HEK293 (cell line): ENCODE measurements around the gene MYMK.

Experiments
- CTCF ChIA-PET: fragments of 350-600 bp; formaldehyde crosslinking; extraction: SDS; loops from one replicate; lab custom pipeline; 2021; ENCODE audit warnings: antibody characterized with exemption; lab: Yijun Ruan, JAX
- POLR2A ChIA-PET: fragments of 300-600 bp; formaldehyde crosslinking; extraction: SDS; loops from one replicate; lab custom pipeline; 2020; ENCODE audit warnings: antibody characterized with exemption, inconsistent platforms; lab: Yijun Ruan, JAX
- H3K27ac ChIP-seq: fragments of 200-500 bp; sonication (Bioruptor generic); 2 replicates; pipeline ENCODE4 v1.5.1; 2014; ENCODE audit warnings: low read depth, low read length, control low read depth, inconsistent platforms; ENCODE audit errors: extremely low read depth
- H3K36me3 ChIP-seq, 2 experiments: fragments of 200-500 bp in 1 of 2; sonication (Bioruptor generic) in 1 of 2; 1 replicate in 1 of 2; 2 replicates in 1 of 2; pipeline ENCODE4 v1.5.1; 2014 to 2017; ENCODE audit warnings: inconsistent platforms in 2 of 2, low read length in 2 of 2; ENCODE audit not compliant: control insufficient read depth in 2 of 2, insufficient read depth in 1 of 2
- H3K4me1 ChIP-seq: fragments of 200-500 bp; sonication (Bioruptor generic); 2 replicates; pipeline ENCODE4 v1.5.1; 2014; ENCODE audit warnings: mild to moderate bottlenecking, low read length, inconsistent platforms; ENCODE audit not compliant: control insufficient read depth, insufficient read depth
- H3K4me3 ChIP-seq: 2 replicates; pipeline ENCODE4 v1.5.1; 2011; ENCODE audit warnings: low read depth, mild to moderate bottlenecking, control low read depth, low read length, moderate library complexity
- H3K9me3 ChIP-seq: fragments of 200-500 bp; sonication (Bioruptor generic); 2 replicates; pipeline ENCODE4 v1.5.1; 2014; ENCODE audit warnings: low read depth, low read length, inconsistent platforms; ENCODE audit not compliant: control insufficient read depth, insufficient read depth
- GLIS2 ChIP-seq: fragments of 450-650 bp; formaldehyde crosslinking; IDR thresholded peaks from 2 replicates; pipeline ENCODE4 v1.5.1; 2016; ENCODE audit warnings: missing biosample characterization, missing genetic modification characterization
- HOXD13 ChIP-seq: sonication (generic); formaldehyde crosslinking; IDR thresholded peaks from 2 replicates; pipeline ENCODE4 v1.8.0; 2022; ENCODE audit warnings: missing genetic modification reagents, borderline replicate concordance
- OVOL3 ChIP-seq: fragments of 450-650 bp; formaldehyde crosslinking; IDR thresholded peaks from 2 replicates; pipeline ENCODE4 v1.5.1; 2016; ENCODE audit warnings: missing biosample characterization, missing genetic modification characterization
- PRDM2 ChIP-seq: fragments of 450-650 bp; formaldehyde crosslinking; IDR thresholded peaks from 2 replicates; pipeline ENCODE4 v1.5.1; 2016; ENCODE audit warnings: missing biosample characterization, missing genetic modification characterization, borderline replicate concordance
- PRDM4 ChIP-seq: fragments of 450-650 bp; formaldehyde crosslinking; IDR thresholded peaks from 2 replicates; pipeline ENCODE4 v1.5.1; 2017; ENCODE audit warnings: missing biosample characterization, missing genetic modification characterization
- SP7 ChIP-seq: fragments of 450-650 bp; formaldehyde crosslinking; IDR thresholded peaks from 2 replicates; pipeline ENCODE4 v1.5.1; 2016; ENCODE audit warnings: missing biosample characterization, missing genetic modification characterization
- TRIM28 ChIP-seq: IDR thresholded peaks from 2 replicates; pipeline ENCODE4 v1.6.1; 2011; ENCODE audit warnings: low read length, control low read depth, borderline replicate concordance
- ZNF280C ChIP-seq: fragments of 450-650 bp; formaldehyde crosslinking; IDR thresholded peaks from 2 replicates; pipeline ENCODE4 v1.5.1; 2016; ENCODE audit warnings: missing biosample characterization, missing genetic modification characterization
- ZNF610 ChIP-seq: fragments of 450-650 bp; formaldehyde crosslinking; IDR thresholded peaks from 2 replicates; pipeline ENCODE4 v1.5.1; 2016; ENCODE audit warnings: missing biosample characterization, missing genetic modification characterization, borderline replicate concordance
- ZSCAN30 ChIP-seq: fragments of 450-650 bp; IDR thresholded peaks from 2 replicates; pipeline ENCODE4 v1.5.1; 2018; ENCODE audit warnings: missing biosample characterization, mild to moderate bottlenecking, missing genetic modification characterization, moderate library complexity
- TF ChIP-seq, protein P1 (sequence below): fragments of 450-650 bp; formaldehyde crosslinking; IDR thresholded peaks from 2 replicates; pipeline ENCODE4 v1.5.1; 2016; ENCODE audit warnings: missing biosample characterization, missing genetic modification characterization
- TF ChIP-seq, protein P2 (sequence below): fragments of 450-650 bp; formaldehyde crosslinking; optimal IDR thresholded peaks from 2 replicates; pipeline ENCODE3; 2016; ENCODE audit warnings: missing biosample characterization, mild to moderate bottlenecking, missing genetic modification characterization

The MYMK gene

GRCh38 chr9:133554729-133555128 is 30.0 kb upstream of the MYMK start (continued):
- TF ChIP-seq OVOL3 (tag by site-specific recombination), result no peak
- no peak for TF ChIP-seq GLIS2 (tag by site-specific recombination)
- TF ChIP-seq ZNF610 (tag by site-specific recombination), result no peak

- H3K4me3 ChIP-seq, result no peak overlapping the region
- H3K4me1 ChIP-seq, result peaks cover 4% of the 10 kb centered on the region
- H3K9me3 ChIP-seq, result no peaks in the 10 kb centered on the region
- CTCF ChIA-PET, result interaction anchor here (0.7 kb wide), 1 partner anchor 107 kb away, joined by 3 read pairs; no protein-coding TSS in a partner anchor
- no peak overlapping the region for H3K27ac ChIP-seq
- POLR2A ChIA-PET, result no interaction called here
- no peaks in the 10 kb centered on the region for H3K36me3 ChIP-seq
- TF ChIP-seq, protein P1, sequence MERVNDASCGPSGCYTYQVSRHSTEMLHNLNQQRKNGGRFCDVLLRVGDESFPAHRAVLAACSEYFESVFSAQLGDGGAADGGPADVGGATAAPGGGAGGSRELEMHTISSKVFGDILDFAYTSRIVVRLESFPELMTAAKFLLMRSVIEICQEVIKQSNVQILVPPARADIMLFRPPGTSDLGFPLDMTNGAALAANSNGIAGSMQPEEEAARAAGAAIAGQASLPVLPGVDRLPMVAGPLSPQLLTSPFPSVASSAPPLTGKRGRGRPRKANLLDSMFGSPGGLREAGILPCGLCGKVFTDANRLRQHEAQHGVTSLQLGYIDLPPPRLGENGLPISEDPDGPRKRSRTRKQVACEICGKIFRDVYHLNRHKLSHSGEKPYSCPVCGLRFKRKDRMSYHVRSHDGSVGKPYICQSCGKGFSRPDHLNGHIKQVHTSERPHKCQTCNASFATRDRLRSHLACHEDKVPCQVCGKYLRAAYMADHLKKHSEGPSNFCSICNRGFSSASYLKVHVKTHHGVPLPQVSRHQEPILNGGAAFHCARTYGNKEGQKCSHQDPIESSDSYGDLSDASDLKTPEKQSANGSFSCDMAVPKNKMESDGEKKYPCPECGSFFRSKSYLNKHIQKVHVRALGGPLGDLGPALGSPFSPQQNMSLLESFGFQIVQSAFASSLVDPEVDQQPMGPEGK (tag by site-specific recombination), result no peak
- TF ChIP-seq, protein P2, sequence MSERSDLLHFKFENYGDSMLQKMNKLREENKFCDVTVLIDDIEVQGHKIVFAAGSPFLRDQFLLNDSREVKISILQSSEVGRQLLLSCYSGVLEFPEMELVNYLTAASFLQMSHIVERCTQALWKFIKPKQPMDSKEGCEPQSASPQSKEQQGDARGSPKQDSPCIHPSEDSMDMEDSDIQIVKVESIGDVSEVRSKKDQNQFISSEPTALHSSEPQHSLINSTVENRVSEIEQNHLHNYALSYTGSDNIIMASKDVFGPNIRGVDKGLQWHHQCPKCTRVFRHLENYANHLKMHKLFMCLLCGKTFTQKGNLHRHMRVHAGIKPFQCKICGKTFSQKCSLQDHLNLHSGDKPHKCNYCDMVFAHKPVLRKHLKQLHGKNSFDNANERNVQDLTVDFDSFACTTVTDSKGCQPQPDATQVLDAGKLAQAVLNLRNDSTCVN, result no peak
- TF ChIP-seq, all 188 proteins: peak for 0
These were observed 29.4 kb upstream of the MYMK start for GRCh38 chr9:133553973-133554713.

- TF ChIP-seq HOXD13 (no peak), PRDM4 (no peak), ZSCAN30 (tag by site-specific recombination) (no peak), TRIM28 (no peak), PRDM2 (tag by site-specific recombination) (no peak), ZNF280C (tag by site-specific recombination) (no peak), SP7 (tag by site-specific recombination) (no peak)
- no peaks in the 10 kb centered on the region for H3K4me1 ChIP-seq
- no peak overlapping the region for H3K27ac ChIP-seq
- no peaks in the 10 kb centered on the region for H3K9me3 ChIP-seq
- no peaks in the 10 kb centered on the region for H3K36me3 ChIP-seq
- CTCF ChIA-PET, result no interaction called here
- POLR2A ChIA-PET, result no interaction called here
- H3K4me3 ChIP-seq, result no peak overlapping the region
These were observed 28.4 kb upstream of the MYMK start for GRCh38 chr9:133553123-133553522.
